ENCODE data around the gene RBM28. TPM values are rescaled to one million over a fixed set of nuclear protein-coding genes. Genes with fewer than 3 reads are reported as not detected.

RBM28 gene
- total RNA-seq, 1 donor from 2014 or later: 53.2 TPM

DNA sequence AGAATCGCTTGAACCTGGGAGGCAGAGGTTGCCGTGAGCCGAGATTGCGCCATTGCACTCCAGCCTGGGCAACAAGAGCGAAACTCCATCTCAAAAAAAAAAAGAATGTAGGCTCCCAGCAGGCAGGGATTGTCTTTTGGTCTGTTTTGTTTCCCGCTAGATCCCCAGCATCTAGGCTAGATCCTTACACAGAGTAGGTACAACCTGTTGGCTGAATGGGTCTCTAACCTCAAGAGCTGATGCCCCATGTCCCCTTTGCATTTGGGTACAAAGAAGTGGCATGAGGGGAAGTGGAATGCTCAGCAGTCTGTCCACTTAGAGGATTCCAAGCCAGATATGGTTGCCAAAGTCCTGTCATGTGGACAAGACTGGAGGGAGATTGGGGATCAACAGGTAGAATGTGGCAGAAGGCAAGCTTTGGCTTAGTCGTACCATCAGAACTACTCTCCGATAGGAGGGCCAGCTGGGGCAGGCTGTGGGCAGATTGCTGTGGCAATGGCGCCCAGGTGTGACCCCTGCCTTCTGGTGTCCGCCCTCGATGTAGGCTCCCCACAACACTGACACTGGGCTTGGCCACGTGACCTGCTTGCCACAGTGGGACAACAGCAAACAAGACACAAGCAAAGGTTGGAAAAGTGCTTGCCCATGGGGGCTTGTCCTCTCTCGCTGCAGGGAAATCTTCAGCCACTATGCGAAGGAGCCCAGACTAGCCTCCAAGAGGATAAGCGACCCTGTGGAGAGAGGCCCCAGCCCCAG, 81.3 kb downstream of the RBM28 start:
- Mint-ChIP-seq H3K27me3 (ENCODE audit: unreplicated experiment) (peaks cover 5% of the 10 kb centered on the region), H3K9me3 (ENCODE audit: unreplicated experiment) (peaks cover 2% of the 10 kb centered on the region), H3K4me1 (ENCODE audit: low read depth, unreplicated experiment) (peaks cover 21% of the 10 kb centered on the region), H3K4me3 (ENCODE audit: unreplicated experiment) (no peak overlapping the region), H3K36me3 (ENCODE audit: unreplicated experiment) (no peaks in the 10 kb centered on the region), H3K27ac (ENCODE audit: unreplicated experiment) (no peak overlapping the region)
- TF ChIP-seq, protein P1, sequence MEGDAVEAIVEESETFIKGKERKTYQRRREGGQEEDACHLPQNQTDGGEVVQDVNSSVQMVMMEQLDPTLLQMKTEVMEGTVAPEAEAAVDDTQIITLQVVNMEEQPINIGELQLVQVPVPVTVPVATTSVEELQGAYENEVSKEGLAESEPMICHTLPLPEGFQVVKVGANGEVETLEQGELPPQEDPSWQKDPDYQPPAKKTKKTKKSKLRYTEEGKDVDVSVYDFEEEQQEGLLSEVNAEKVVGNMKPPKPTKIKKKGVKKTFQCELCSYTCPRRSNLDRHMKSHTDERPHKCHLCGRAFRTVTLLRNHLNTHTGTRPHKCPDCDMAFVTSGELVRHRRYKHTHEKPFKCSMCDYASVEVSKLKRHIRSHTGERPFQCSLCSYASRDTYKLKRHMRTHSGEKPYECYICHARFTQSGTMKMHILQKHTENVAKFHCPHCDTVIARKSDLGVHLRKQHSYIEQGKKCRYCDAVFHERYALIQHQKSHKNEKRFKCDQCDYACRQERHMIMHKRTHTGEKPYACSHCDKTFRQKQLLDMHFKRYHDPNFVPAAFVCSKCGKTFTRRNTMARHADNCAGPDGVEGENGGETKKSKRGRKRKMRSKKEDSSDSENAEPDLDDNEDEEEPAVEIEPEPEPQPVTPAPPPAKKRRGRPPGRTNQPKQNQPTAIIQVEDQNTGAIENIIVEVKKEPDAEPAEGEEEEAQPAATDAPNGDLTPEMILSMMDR (IDR thresholded peaks at IDR 0.05; ENCODE audit: partially characterized antibody, unreplicated experiment): no peak
- no peak for DNase-seq

DNA sequence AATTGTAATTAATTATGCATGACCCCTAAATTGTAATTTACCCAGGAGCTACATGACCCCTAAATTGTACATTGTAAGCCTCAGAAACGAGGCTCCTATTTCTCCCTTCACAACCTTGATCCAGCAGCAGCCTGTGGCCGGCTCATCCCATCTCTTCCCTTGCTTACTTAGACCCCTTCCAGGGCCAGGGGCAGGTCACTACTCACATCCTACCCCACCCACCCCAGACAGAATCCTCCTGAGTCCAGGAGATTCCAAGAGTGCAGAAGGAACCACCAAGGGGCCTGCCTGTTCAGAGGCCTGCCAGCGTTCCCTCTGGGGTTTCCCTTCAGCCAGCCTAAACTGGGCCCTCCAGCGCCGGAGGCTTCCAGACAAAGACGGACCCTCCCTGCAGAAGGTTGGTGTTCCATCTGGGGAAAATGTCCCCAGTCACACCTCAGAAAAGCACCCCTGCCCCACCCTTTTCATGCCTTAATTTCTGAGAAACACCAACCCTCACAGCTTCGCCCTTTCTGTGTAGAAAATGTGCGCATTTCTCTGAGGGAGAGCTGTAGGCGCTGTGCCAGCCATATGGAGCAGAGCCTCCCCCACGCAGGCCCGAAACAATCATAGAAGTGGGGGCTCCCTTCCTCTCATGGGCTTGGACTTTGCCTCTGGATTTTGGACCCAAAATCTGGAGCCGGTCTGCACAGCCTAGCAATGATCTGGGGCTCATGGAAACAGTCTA, 83.5 kb downstream of the RBM28 start:
- Mint-ChIP-seq H3K4me1 (ENCODE audit: low read depth, unreplicated experiment) (peaks cover 10% of the 10 kb centered on the region), H3K4me3 (ENCODE audit: unreplicated experiment) (no peak overlapping the region), H3K27ac (ENCODE audit: unreplicated experiment) (no peak overlapping the region), H3K9me3 (ENCODE audit: unreplicated experiment) (peaks cover 3% of the 10 kb centered on the region), H3K27me3 (ENCODE audit: unreplicated experiment) (peaks cover 7% of the 10 kb centered on the region), H3K36me3 (ENCODE audit: unreplicated experiment) (no peaks in the 10 kb centered on the region)
- TF ChIP-seq, protein P1 (IDR thresholded peaks at IDR 0.05; ENCODE audit: partially characterized antibody, unreplicated experiment): no peak
- DNase-seq: no peak

DNA sequence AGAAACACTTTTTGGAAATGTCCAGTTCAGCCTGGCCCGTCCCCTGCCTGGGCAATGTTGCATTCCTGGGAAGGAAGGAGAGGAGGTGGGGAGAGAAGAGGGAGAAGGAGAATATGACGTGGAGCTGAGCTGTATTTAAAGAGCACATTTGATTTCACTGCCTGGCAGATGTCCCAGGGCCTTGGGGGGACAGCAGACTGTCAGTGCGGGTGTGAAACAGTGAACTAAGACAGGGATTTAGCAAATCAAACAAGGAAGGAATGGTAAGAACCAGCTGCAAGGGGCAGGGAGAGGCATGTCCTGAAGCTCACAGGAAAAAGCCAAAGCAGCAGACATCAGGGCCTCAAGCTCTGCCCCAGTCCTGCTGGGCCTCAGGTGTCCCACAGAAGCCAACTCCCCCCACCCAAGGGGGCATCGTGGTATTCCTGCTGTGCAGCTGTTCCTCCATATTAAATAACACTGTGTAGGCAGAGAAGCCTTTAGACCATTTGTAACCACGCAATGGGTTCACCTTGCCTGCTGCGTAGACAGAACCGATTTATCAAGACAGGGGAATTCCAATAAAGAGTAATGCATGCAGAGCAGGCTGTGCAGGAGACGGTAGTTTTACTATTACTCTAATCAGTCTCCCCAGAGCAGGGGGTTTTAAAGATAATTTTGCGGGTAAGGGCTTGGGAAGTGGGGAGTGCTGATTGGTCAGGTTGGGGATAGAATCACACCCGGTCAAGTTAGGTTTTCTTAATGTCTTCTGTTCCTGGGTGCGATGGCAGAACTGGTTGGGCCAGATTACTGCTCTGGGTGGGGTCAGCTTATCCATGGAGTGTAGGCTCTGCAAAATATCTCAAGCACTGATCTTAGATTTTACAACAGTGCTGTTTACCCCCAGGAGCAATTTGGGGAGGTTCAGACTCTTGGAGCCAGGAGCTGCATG, 84.3 kb downstream of the RBM28 start:
- H3K27ac Mint-ChIP-seq (ENCODE audit: unreplicated experiment): no peak overlapping the region
- no peak overlapping the region for H3K4me3 Mint-ChIP-seq (ENCODE audit: unreplicated experiment)
- H3K27me3 Mint-ChIP-seq (ENCODE audit: unreplicated experiment): peaks cover 7% of the 10 kb centered on the region
- no peaks in the 10 kb centered on the region for H3K36me3 Mint-ChIP-seq (ENCODE audit: unreplicated experiment)
- DNase-seq: no peak
- peaks cover 10% of the 10 kb centered on the region for H3K4me1 Mint-ChIP-seq (ENCODE audit: low read depth, unreplicated experiment)
- TF ChIP-seq, protein P1 (IDR thresholded peaks at IDR 0.05; ENCODE audit: partially characterized antibody, unreplicated experiment): no peak
- peaks cover 3% of the 10 kb centered on the region for H3K9me3 Mint-ChIP-seq (ENCODE audit: unreplicated experiment)

DNA sequence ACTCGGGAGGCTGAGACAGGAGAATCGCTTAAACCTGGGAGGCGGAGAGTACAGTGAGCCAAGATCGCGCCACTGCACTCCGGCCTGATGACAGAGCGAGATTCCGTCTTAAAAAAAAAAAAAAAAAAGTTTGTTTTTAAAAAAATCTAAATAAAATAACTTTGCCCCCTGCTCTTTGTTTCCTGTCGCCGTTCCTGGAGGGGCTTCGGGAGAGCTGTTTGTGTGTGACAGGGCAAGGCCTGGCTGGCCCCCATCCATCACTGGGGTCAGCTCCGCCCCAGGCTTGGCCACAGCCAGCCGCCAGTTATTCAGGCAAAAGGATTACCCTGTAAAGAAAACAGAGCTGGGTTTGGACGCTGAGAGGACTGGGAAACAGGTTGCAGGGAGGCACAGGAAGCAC, 86.2 kb downstream of the RBM28 start:
- H3K9me3 Mint-ChIP-seq (ENCODE audit: unreplicated experiment): peaks cover 6% of the 10 kb centered on the region
- TF ChIP-seq, protein P1 (IDR thresholded peaks at IDR 0.05; ENCODE audit: partially characterized antibody, unreplicated experiment): no peak
- H3K27ac Mint-ChIP-seq (ENCODE audit: unreplicated experiment): no peak overlapping the region
- H3K27me3 Mint-ChIP-seq (ENCODE audit: unreplicated experiment): peaks cover 7% of the 10 kb centered on the region
- DNase-seq: no peak
- H3K4me1 Mint-ChIP-seq (ENCODE audit: low read depth, unreplicated experiment): peaks cover 10% of the 10 kb centered on the region
- H3K4me3 Mint-ChIP-seq (ENCODE audit: unreplicated experiment): no peak overlapping the region
- no peaks in the 10 kb centered on the region for H3K36me3 Mint-ChIP-seq (ENCODE audit: unreplicated experiment)
